NCI-H226 (cell line): ENCODE measurements around the gene SENP8.
A peak's percentile ranks its signal among the peaks of the same experiment; 100 is the strongest.
"Not testable (repeated sequence)": the region's sequence is repeated elsewhere in the genome, so short reads cannot be mapped to it uniquely, and the experiment has no call there.

Experiments
- DNase-seq: peaks from one replicate; pipeline ENCODE4 v3.0.0-alpha.2; 2015

The SENP8 gene

GRCh38 chr15:72118017-72118978, at the start of gene SENP8, which contains the start of gene MYO9A:
TSS of gene SENP8 (plus strand) at chr15:72118403. CDS start at chr15:72139624, 21,221 bp downstream.
TSS of gene MYO9A (minus strand) at chr15:72118150. CDS start at chr15:72046563, 71,587 bp downstream.
- DNase-seq, result peak; percentile 97

DNA sequence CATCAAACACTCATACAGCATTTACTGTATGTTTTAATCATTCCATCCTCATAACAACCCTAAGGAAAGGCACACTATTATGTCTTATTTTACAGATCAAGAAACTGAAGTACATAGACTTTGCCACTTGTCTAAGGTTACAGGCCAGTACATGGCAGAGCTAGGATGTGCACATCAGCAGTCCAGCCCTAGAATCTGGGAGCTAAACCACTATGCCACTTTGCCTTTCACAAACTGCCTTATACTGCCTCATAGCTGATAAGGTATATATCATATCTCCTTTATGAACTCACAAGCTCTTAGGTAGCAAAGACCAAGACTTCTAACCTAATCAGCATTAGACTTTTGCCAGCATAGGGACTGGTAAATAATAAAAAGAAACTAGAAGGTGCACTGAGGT, 49.3 kb upstream of the SENP8 start:
- DNase-seq, result no peak

DNA sequence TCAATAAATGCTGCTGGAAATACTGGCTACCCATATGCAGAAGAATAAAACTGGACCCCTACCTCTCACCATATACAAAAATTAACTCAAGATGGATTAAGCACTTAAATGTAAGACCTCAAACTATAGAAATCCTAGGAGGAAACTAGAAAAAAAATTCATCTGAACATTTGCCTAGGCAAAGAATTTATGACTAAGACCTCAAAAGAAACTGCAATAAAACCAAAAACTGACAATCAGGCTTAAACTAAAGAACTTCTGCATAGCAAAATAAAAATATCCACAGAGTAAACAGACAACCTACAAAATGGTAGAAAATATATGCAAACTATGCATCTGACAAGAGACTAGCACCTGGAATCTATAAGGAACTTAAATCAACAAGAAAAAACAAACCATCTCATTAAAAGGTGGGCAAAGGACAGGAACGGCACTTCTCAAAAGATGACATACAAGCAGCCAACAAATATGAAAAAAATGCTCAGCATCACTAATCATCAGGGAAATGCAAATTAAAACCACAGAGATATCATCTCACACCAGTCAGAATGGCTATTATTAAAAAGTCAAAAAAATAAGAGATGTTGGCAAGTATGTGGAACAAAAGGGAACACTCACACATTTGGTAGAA, 47.3 kb upstream of the SENP8 start:
- no peak for DNase-seq

DNA sequence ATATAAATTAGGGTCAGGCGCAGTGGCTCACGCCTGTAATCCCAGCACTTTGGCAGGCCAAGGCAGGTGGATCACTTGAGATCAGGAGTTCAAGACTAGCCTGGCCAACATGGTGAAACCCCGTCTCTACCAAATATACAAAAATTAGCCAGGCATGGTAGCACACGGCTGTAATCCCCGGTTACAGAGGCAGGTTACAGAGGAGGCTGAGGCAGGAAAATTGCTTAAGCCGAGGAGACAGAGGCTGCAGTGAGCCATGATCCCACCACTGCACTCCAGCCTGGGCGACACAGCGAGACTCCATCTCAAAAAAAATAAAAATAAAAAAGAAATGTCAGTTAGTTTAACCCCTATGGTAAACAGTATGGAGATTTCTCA, 46.8 kb upstream of the SENP8 start:
- DNase-seq, result not testable (repeated sequence)

- DNase-seq, result no peak
Observed at GRCh38 chr15:72074335-72075060, 43.7 kb upstream of the SENP8 start.

- no peak for DNase-seq
Observed at GRCh38 chr15:72077950-72078349, 40.3 kb upstream of the SENP8 start.

DNA sequence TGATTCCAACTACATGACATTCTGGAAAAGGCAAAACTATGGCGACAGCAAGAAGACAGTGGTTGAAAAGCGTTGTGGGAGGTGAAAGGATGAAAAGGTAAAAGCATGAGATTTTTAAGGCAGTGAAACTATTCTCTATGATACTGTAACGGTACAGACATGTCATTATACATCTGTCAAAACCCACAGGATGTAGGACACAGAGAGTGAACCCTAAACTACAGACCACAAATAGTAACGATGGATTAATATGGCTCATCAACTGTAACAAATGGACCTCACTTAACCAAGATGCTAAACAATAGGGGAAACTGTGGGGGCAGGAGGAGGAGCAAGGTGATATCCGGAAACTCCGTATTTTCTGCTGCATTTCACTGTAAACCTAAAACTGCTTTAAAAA, 39.3 kb upstream of the SENP8 start:
- no peak for DNase-seq

GRCh38 chr15:72082176-72082575, 36.0 kb upstream of the SENP8 start:
- DNase-seq, result no peak

DNA sequence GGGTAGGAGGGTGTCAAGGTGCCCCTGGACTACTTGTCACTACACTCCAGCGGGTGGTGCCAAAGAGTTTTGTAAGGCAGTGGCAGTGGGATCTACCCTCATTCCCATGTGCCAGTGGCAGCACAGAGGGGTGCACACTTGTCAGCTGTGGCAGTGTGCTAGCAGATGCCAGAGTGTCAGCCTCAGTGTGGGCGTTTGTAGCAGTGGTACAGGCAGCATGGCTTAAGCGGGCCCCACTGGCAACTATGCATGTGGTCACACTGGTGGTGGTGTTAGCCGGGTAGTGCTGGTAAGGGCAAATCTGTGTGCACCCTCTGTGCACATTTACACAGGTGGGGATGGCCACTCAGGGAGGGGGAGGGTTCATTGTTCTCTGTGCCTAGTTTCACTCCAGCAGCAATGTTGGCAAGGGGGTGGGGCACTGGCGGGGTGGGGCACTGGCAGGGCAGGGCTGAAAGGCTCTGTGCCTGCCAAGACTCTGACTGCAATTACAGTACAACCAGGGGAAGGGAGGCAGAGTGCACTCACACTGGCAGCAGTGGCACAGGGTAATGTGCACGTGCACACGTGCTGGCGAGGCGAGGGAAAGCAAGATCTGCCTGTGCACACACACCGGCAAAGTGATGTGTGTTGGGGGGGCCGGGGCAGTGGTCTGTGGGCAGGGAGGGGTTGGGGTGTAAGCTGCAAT, 32.0 kb upstream of the SENP8 start:
- DNase-seq, result peak; percentile 20

- DNase-seq, result no peak
Observed at GRCh38 chr15:72086920-72087648, 31.1 kb upstream of the SENP8 start.

GRCh38 chr15:72092006-72092405, 26.2 kb upstream of the SENP8 start:
- DNase-seq, result peak; percentile 40

- no peak for DNase-seq
Observed at GRCh38 chr15:72092691-72093090, 25.5 kb upstream of the SENP8 start.

GRCh38 chr15:72096796-72097195, 21.4 kb upstream of the SENP8 start:
- no peak for DNase-seq

DNA sequence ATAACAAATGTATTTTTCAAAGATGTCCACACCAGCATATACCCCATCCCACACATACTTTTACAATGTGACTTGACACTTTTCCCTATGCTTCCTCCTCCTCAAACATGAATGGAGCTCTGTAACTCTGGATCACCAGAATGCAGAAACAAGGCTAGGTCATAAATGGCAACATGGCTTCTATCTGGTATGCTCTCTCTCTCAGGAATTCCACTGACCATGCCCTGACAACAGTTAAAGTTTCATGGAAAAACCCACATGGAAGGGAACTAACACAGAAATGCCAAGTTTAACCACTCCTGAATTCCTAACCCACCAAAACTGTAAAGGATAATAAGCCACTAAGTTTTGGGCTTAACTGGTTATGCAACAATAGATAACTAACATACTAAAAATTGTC, 20.2 kb upstream of the SENP8 start:
- DNase-seq, result no peak

DNA sequence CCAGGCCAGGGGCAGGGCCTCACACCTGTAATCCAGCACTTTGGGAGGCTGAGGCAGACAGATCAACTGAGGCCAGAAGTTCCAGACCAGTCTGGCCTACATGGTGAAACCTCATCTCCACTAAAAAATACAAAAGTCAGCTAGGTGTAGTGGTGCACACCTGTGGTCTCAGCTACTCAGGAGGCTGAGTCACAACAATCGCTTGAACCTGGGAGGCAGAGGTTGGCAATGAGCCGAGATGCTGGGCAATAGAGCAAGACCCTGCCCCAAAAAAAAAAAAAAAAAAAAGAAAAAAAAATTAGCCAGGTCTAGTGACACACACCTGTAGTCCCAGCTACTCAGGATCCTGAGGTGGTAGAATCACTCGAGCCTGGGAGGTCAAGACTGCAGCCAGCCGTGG, 19.0 kb upstream of the SENP8 start:
- no peak for DNase-seq

GRCh38 chr15:72100551-72100950, 17.7 kb upstream of the SENP8 start:
- not testable (repeated sequence) for DNase-seq

GRCh38 chr15:72105111-72105510, 13.1 kb upstream of the SENP8 start:
- DNase-seq, result no peak

- DNase-seq, result no peak
Observed at GRCh38 chr15:72106068-72106467, 12.1 kb upstream of the SENP8 start.

DNA sequence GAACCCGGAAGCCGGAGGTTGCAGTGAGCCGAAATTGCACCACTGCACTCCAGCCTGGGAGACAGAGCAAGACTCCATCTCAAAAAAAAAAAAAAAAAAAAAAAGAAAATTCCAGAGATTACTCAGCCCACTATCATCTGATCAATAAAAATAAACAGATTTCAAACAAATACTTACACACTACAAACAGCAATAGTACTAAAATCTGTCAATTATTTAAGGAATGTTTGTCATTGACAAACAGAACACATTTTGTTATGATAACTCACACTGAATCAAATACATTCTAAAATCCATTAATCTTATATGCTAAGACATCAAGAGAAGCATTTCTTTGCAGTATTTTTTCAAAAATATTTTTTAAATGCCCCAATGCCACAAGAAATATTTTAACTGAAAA, 7.8 kb upstream of the SENP8 start:
- DNase-seq, result no peak

DNA sequence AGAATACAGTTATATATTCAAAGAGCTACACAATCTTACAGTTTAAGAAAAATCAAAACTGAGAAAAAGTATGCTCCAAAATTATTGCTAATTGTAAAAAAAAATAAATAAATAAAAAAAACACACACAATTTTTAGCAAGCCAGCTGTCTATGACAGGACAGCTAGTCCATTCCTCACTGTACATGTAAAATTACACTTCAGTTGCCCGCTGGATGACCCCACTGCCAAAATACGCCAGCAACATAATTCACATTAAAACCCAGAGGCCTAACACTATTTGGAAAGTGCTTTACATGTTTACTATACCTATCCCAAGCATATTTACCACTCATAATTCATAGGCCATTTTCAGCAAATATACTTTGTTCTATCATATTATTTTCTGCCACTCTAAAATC, 6.1 kb upstream of the SENP8 start:
- no peak for DNase-seq

GRCh38 chr15:72112805-72113204, 5.4 kb upstream of the SENP8 start:
- DNase-seq, result no peak
